NCI-H446 (cell line): ENCODE data around the gene POMT1.
"Not testable (repeated sequence)": the region's sequence is repeated elsewhere in the genome, so short reads cannot be mapped to it uniquely, and the experiment has no call there.

Source experiments
- DNase-seq, 2 experiments: peaks; one replicate each; lab custom pipeline; 2025; lab: John Stamatoyannopoulos, UW

Gene POMT1

DNA sequence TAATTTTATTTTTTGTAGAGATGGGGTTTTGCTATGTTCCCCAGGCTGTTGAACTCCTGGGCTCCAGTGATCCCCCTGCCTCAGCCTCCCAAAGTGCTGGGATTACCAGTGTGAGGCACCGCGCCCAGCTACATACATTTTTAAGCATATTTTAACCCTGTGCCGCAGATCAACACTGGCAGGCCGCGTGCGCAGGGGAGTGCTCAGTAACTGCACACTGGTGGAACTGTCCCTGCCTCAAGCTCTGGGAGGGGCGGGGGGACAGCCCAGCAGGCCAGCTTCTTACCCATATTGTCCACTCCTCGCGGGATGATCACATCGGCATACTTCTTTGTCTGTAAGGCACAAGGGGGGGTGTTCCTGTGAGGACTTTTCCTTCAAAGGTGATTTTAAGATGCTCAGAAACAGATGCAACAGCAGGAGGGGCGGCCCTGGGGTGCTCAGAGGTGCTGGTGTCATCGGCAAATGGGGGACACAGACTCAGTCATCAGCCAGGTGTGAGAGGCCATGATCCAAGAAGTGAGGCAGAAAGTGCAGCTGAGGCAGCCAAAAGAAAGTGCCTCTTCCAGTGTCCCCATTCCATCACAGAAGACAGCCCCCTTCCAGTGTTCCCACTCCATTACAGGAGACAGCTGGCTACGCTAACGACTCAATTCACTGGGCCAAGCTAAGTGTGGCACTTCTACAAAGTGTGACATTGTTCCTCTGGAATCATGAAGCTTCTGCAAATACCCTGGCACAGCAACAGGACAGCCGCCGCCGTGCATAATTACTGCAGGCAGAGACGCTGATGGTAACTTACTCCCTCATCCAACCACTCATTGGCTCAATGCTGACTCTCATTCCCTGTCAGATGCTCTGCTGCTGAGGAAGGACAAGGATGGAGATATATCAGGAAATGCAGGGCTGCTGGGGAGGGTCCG lies 23.2 kb downstream of the POMT1 start:
- DNase-seq, result no peak

DNA sequence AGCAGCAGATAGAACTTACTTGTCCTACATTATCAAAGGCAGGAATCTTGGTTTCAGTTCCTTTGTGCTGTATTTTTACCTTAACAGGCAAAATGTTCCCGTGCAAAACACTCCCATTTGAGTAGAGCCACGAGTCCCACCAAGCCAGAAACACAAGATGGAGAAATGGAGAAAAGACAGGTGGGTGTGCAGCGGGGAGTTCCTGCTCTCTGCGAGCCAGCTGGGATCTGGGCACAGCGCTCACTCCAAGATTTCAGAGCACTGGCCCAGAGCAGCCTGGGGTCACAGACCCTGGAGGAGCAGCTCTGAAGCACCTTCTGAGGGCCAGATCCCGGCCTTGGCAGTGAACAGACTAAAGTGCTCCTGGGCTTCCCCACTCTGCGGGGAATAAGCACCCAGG lies 25.5 kb downstream of the POMT1 start:
- DNase-seq, result no peak

DNA sequence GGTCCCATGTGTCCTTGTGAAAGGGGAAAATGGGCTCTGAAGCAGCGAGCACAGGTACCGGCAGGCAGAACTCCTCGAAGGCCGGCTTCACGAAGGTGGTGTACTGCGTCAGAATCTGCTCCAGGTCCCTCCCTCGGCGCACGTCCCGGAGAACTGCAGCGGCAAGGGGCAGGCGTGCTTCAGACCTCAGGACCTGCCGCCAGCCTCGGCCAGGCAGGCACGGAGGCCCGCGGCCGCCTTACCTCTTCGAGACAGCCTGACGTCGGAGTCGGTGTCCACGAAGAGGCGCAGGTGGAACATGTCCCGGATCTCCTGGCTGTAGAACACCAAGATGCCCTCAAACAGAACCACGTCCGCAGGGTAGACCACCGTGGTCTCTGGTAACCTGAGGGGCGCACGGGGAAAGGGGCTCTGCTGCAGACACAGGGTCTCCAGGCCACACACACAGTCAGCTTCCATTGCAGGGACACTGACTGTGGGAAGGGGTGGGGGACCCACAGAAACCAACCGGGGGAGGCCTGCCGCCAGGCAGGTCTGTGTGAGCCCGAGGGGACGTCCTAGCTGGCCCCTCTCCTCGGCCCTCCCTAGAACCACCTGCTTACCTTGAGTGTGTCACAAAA lies 26.3 kb downstream of the POMT1 start:
- DNase-seq, result no peak

DNA sequence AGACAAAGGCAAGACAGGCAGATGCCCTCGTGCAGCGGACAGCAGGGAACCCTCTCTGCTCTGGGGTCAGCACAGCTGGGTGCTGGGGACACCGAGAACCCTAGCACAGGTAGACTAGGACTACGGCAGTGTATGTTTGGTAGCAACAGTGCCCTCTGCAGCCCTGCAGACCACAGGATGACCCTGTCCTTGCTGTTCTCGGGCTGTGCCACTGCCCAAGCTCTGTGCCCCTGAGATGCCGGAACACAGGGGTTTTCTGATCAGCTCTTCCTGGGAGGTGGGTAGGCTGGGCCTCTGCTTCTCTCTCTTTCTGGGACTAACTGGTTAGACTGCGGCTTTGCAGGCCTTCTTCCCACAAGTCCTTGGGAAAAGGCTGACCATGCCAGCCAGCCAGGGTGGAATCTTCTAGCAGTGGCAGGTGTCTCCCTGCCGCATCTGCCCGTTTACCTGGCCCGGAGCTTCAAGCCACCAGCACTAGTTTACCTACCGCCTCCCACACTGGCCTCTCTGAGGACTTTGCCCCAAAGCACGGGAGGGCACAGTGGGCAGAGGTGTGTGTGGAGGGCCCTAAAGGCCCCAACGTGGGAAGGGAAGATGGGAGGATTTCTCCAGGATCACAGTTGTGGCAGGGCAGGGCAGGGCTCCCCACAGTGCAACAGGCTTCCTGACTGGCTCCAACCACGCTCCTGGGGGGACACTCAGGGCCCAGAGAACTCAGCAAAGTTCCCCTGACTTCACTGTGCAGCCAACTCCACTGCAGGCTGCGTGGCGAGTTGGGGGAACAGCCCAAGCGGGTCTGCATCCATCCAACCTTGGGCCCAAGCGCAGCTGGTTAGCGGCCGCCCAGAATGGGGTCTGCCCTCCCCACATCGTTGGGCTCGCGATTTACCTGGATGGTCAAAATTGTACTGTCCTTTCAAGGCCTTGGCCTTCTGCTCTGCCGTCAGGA lies 27.2 kb downstream of the POMT1 start:
- no peak for DNase-seq

DNA sequence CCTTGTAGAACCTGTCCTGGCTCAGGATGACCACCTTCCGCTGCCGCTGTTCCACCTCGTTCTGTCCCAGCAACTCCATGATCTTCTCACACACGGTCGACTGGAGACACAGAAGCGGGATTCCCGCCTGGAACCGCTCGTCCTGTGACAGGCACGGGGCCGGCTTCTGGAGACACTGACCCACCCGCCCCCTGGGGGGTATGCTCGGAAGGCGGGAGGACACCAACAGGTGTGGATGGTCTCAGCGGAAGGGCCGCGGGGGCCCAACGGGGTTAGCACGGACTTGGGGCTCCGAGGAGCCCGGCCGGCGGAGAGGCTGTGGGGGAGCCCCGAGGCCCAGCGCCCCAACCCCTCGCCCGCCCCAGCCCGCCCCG lies 27.8 kb downstream of the POMT1 start:
- DNase-seq, result peak in 1 of 2 experiments; percentile 25

DNA sequence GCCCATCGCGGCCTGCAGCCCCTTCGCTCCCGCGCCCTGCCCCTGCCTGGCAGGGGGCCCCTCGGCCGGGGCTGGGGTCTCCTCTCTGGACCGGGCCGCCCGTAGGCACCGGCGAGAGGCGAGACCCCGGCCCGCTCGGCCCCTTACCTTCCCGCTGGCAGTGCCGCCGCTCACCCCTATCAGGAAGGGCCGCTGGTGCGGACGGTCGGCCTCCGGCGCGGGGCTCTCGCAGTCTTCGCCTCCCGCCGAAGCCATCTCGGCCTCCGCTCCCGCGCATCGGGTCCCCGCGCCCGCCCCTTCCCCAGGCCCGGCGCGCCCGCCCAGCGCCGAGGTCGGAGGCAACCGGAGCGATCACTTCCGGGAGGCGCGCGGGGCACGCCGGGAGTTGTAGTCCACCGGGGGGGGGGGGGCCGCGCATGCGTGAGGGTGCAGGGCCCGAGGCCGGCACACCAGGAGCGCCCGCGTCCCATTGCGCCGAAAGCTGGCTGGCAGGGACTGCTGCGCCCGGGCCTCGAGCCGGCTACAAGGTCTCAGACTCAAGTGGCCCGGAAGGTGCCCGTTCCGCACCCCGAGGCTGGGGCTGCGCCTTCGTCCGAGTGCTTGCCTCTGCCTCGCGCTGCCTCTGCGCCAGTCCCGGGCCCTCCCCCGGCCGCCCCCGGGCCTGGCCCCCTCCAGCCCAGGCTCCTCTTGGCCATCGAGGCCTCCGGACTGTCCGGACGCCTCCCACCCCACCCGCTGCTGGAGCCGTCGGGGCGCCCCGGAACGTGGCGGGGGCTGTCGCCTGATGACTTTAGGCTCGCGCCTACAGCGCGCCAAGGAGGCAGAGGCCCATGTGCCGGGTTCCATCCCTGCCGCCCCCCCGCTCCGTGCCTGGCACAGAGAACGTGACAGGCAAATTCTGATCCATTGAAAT lies 28.5 kb downstream of the POMT1 start, which contains the start of gene UCK1:
Gene UCK1 (minus strand): TSS at position 344 of the 913 bp plus-strand sequence. CDS start 89 bp downstream, at position 255.
- DNase-seq, result peak; percentile 19 to 84

DNA sequence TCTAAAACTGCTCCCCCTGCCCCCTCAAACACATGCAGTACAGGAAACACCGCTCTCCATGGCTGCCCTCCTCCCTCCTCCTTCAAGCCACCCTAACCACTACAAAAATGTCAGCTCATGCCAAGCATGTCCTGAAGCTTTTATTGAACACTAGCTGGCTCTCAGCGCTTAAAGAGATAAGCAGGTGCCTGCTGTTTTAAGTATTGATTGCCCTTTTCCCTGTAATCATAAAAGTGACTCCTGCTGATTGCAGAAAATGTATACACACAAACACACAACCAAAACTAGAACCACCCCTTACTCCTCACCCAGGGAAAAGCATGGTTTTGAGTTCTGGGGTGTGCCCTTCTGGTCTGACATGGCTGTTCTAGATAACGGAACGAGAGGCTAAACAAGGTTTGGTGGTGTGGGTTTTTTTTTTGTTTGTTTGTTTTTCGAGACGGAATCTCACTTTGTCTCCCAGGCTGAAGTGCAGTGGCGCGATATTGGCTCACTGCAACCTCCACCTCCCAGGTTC lies 32.1 kb downstream of the POMT1 start:
- no peak for DNase-seq

DNA sequence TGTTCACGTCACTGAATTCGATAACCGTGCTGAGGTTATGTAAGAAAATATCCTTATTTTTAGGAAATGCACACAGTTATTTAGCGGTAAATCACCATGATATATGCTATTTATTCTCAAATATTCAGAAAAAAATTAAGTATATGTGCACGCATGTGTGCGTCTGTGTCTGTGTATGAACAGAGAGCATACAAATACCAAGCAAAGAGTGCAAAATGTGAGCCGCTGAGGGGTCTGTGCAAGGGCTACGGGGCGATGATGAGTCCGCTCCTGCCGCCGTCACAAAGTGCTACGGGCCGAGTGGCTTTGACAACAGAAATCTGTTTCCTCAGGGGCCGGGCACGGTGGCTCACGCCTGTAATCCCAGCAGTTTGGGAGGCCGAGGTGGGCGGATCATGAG lies 35.2 kb downstream of the POMT1 start:
- no peak for DNase-seq

DNA sequence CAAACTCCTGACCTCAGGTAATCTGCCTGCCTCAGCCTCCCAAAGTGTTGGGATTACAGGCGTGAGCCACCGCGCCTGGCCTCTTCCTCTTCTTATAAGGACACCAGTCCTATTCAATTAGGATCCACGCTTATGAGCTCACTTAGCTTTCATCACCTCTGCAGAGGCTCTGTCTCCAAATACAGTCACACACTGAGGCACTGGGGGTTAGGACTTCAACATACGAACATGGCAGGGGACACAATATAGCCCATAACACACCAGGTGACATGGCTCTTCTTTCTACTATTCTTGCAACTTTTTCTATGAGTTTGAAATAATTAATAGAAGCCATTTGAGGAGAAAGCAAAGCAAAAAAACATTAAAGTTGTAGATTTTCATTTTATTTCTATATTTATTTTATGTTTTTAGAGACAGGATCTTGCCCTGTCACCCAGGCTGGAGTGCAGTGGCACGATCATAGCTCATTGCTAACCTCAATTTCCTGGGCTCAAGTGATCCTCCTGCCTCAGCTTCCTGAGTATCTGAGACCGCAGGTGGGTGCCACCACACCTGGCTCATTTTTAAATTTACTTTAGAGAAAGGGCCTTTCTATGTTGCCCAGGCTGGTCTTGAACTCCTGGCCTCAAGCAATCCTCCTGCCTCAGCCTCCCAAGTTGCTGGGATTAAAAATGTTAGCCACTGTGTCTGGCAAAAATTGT lies 36.7 kb downstream of the POMT1 start:
- DNase-seq, result no peak

DNA sequence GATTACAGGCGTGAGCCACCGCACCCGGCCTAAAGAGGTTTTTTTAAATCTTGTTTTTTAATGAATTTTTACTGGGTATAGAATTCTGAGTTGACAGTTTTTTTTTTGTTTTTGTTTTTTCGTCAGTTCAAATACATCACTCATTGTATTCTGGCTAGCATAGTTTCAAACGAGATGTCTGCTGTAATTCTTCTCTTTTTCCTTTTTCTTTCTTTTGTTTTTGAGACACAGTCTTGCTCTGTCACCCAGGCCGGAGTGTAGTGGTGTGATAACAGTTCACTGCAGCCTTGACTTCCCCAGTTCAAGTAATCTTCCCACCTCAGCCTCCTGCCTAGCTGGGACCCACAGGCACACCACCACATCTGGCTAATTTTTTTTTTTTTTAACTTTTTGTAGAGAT lies 40.4 kb downstream of the POMT1 start:
- DNase-seq, result no peak

DNA sequence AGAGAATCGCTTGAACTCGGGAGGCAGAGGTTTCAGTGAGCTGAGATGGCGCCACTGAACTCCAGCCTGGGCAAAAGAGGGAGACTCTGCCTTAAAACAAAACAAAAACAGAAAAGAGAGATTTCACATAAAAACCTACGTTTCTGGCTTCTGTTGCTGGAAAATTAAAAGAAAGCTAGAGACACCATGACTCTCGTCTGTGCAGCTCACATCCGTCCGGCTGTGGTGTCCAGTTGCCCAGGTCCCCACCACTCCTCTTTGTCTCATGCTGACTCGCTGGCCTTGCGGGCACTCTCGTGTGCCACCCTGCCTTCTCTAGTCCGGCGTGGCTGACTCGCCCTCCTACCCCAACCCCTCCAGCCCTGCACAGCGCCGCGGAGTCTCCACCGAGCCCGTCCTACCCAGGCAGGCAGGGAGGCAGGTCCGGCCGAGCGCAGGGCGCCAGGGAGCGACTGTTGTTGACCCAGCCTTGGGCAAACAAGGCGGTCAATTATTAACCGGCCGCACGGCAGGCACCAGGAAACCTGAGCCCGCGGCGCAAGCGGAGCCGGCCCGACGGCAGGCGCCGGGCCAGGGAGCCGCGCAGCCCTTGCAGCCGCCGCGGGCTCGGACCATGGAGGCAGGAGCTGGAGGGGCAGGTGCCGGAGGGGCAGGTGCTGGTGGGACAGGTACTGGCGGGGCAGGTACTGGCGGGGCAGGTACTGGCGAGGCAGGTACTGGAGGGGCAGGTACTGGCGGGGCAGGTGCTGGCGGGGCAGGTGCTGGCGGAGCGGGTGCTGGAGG lies 42.5 kb downstream of the POMT1 start, which contains the start of gene PRRT1B:
Gene PRRT1B (plus strand): TSS at position 521 of the 783 bp plus-strand sequence. CDS start 93 bp downstream, at position 614.
- DNase-seq, result no peak

DNA sequence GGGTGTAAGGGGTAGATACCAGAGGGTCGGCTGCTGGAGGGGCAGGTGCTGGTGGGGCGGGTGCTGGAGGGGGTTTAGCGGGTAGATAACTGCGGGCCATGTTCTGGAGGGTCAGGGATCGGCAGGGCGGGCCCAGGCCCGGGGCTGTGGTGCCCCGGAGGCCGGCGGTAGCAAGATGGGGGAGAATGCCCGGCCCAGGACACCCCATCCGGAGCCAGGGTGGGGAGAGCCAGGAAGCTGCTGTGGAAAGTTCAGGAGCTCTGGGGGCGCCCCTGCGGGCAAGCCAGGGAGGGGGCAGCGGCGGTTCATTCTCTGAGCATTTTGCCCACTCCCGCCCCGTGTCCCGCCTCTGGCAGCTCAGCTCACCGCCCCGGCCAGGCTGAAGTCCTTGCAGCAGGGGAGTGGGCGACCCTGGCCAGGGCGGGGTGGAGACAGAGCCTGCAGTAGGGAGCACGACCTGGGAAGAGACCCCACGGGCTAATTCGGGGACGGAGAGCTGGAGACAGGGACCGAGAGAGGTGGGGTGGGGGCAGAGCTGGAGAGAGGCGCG lies 43.1 kb downstream of the POMT1 start:
- DNase-seq, result no peak

DNA sequence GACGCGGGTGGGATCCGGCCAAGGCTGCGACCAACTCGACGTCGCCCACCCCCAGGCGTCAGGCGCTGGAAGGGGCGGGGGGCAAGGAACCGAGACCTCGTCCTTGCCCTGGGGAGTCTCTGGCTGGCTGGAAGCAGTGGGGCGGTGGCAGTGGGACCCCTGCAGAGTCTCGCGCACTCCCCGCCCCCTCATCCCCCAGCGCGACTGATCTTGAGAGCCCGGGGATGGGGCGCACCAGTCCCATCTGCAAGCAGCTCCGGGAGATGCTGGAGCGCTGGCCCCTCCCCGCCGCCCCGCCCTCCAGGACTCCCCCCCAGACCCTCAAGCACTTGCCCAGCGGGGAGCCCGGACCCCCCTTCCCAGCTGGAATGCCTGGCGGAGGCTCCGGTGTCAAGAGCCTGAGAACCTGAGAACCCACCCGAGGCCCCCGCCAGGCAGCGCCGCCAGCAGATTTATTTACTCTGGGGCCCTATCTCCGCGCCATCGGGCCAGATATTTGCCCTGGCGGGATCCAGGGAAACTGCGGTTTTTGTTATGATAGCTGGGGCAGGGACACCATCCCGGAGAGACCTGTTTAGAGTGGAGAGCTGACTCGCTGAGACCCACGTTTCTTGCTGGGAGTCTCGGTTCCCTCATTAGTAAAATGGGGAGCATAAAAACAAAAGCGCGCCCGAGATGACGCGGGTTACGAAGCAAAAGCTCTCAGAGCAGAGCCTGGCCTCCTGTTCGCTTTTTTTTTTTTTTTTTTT lies 43.8 kb downstream of the POMT1 start:
- DNase-seq, result no peak

DNA sequence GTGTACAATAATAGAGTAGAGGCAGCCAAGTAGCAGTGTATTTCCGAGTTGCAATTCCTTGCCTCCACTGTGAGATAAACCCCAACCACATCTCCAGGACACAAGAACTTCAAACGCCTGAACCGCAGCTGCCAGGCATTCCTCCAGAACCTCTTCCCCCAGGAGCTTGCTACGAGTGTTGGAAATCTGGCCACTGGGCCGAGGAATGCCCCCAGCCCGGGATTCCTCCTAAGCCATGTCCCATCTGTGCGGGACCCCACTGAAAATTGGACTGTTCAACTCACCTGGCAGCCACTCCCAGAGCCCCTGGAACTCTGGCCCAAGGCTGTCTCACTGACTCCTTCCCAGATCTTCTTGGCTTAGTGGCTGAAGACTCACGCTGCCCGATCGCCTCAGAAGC lies 46.5 kb downstream of the POMT1 start:
- DNase-seq, result not testable (repeated sequence)

DNA sequence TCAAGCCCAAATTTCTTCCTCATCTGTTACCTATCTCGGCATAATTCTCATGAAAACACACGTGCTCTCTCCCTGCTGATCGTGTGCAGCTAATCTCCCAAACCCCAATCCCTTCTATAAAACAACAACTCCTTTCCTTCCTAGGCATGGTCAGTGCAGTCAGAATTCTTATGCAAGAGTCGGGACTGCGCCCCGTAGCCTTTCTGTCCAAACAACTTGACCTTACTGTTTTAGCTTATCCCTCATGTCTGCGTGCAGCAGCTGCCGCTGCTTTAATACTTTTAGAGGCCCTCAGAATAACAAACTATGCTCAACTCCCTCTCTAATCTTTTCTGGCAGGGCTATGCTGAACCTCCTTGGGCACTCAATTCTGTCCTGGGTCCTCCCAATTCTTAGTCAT lies 47.7 kb downstream of the POMT1 start:
- DNase-seq, result not testable (repeated sequence)

DNA sequence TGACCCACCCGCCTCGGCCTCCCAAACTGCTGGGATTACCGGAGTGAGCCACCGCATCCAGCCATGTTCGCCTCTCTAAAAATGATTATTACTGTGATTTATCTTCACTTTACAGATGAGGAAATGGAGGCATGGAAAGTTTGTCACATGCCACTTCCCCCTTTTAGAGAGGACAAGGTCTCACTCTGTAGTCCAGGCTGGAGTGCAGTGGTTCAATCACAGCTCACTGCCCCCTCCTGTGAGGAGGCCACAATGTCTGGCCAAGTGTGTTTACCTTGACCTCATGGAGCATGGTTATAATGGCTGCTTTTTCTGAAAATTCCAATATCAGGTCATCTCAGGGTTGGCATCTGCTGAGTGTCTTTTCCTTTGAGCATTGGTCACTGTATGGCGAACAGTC lies 49.3 kb downstream of the POMT1 start:
- no peak for DNase-seq

DNA sequence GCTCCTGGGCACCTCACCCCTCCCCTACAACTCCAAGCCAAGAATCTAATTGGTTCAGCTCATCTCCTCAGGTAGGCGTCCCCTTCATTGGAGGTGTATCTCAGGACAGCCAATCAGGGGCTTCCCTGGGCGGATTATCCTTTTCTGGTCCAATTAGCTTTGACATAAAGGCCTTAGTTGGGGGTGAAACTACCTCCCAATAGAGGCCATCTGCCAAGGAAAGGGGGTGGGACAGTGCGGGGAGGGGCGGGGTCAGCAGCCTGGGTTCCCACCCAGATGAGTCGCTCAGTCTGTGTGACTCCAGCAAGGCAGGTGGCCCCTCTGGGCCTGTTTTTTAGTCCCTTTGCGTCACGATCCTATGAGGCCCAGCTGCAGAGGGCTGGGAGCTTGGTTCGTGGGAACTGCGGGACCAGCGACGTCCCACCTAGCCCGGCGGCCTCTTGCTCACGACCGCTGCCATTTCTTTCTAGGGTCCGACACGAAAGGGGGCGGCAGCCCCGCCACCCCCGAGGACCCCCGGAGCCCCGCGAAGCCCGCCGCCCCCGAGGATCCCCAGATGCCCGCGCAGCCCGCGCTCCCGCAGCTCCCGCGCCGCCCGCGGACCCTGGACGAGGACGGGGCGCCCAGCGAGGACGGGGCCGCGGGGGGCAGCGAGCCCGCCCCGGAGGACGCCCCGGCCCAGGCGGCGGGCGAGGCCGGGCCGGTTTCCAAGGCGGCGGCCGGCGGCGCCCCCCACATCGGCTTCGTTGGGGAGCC lies 51.5 kb downstream of the POMT1 start:
- no peak for DNase-seq
